NCI-H2029 (cell line): ENCODE results near the gene CLHC1.

Experiments
- DNase-seq: peaks from one replicate; lab custom pipeline; 2025; lab: John Stamatoyannopoulos, UW

CLHC1 gene

GRCh38 chr2:55169359-55169758, 62.7 kb downstream of the CLHC1 start:
- no peak for DNase-seq

- peak; percentile 60 for DNase-seq
Observed at GRCh38 chr2:55168221-55169154, 63.6 kb downstream of the CLHC1 start.

GRCh38 chr2:55165626-55166025, 66.5 kb downstream of the CLHC1 start:
- no peak for DNase-seq

- DNase-seq = no peak
Observed at GRCh38 chr2:55164534-55165480, 67.3 kb downstream of the CLHC1 start.

GRCh38 chr2:55163941-55164390, 68.1 kb downstream of the CLHC1 start:
- DNase-seq = peak; percentile 74

GRCh38 chr2:55163274-55163721, 68.8 kb downstream of the CLHC1 start:
- no peak for DNase-seq

GRCh38 chr2:55162284-55163006, 69.6 kb downstream of the CLHC1 start:
- DNase-seq = no peak

GRCh38 chr2:55161295-55162210, 70.5 kb downstream of the CLHC1 start:
- DNase-seq = peak; percentile 52

- no peak for DNase-seq
Observed at GRCh38 chr2:55160422-55160821, 71.7 kb downstream of the CLHC1 start.

- DNase-seq = no peak
Observed at GRCh38 chr2:55159752-55160151, 72.3 kb downstream of the CLHC1 start.

GRCh38 chr2:55159037-55159651, 72.9 kb downstream of the CLHC1 start:
- peak; percentile 47 for DNase-seq

- DNase-seq = no peak
Observed at GRCh38 chr2:55158111-55158814, 73.8 kb downstream of the CLHC1 start.

GRCh38 chr2:55157474-55157884, 74.6 kb downstream of the CLHC1 start:
- peak; percentile 10 for DNase-seq

GRCh38 chr2:55156984-55157383, 75.1 kb downstream of the CLHC1 start:
- DNase-seq = no peak

- DNase-seq = no peak
Observed at GRCh38 chr2:55156326-55156725, 75.8 kb downstream of the CLHC1 start.

GRCh38 chr2:55155764-55156281, 76.3 kb downstream of the CLHC1 start:
- DNase-seq = no peak

- DNase-seq = no peak
Observed at GRCh38 chr2:55155206-55155605, 76.9 kb downstream of the CLHC1 start.

GRCh38 chr2:55154525-55155030, 77.5 kb downstream of the CLHC1 start:
- DNase-seq = no peak
